Astrocyte of the hippocampus (primary cell): ENCODE data around the gene GPR137B.
"Not testable (repeated sequence)": the region's sequence is repeated elsewhere in the genome, so short reads cannot be mapped to it uniquely, and the experiment has no call there.

Source experiments
- DNase-seq: peaks from one replicate; pipeline ENCODE4 v3.0.0; 2011; ENCODE audit warnings: low read depth, low spot score

GPR137B gene

DNA sequence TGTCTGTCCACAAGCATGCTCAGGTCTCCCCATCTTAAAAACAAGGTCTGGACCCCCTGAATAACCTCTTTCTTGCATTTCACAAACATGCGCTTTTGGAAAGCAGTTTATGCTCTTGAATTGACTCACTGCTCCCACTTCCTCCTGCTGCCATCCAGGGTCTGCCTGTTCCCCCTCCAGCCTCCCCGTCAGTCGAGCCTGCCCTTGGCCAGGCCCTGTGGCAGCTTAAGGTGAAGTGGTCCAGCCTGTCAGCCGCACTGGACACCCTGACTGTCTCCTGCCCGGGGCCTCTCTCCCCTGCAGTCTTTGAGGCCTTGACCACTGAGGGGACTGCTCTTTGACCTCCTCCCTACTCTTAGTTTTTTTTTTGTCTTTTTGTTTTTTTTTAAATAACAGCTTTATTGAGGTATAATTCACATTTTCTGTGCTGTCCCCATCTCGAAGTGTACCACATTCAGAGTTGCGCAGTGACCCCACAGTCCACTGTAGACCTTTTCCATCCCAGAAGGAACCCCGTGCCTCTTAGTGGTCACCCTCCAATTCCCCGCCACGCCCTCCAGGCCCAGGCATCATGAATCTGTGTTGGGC lies 18.3 kb downstream of the GPR137B start:
- DNase-seq = no peak

GRCh38 chr1:236161230-236161629 lies 18.9 kb downstream of the GPR137B start:
- DNase-seq = no peak

- not testable (repeated sequence) for DNase-seq
These were observed 19.4 kb downstream of the GPR137B start for GRCh38 chr1:236161755-236162154.

GRCh38 chr1:236163463-236164153 lies 21.3 kb downstream of the GPR137B start:
- DNase-seq = no peak

DNA sequence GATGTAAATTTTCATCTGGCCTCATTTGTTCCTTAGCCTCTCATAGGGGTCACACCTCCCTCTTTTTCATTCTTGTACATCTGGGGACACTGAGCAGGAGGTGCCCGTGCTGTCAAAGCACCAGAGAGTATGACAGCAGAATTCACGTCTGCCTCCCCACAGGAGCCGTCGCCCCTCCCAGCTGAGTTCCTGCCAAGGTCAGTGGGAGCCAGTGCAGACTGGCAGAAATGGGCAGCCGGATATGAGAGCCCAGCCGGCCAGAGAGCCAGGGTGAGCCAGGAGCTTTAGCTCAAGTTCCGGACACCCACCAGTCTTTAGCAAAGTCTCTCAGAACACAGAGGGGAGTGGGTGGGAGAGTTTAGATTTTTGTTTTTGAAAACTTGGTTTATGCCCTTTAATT lies 21.9 kb downstream of the GPR137B start:
- no peak for DNase-seq

DNA sequence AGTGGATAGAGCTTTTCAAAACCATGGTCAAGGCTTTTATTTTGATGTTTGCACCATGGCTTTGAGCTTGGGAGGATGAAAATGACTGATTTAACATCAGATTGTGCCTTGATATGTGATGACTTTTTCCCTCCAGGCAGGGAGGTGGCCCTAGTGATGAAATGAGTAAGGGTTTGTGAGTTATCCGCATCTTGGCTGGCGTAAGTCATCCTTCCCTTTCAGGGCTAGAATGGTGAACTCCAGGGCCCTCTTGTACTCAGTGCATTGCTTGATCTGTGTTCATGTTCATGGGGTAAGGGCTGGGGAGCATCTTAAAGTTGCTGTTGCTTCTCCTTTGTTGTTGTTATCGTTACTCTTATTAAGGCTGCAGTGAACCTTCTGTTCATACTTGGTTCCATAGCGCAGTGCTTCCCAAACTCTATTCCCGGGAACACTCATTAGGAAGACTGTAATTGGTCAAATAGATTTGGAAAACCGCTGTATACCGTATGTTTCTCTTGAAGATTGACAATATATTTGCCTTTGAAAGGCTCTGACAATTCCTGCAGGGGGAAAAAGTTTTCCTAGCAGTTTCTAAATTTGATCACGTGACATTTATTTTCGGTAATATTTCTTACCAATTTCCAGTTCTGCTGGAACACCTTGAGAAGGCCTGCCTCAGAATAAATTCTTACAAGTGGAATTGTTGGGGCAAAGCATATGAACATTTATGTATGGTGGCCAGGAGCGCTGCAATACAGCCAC lies 23.1 kb downstream of the GPR137B start:
- no peak for DNase-seq

GRCh38 chr1:236166041-236166440 lies 23.7 kb downstream of the GPR137B start:
- no peak for DNase-seq

- no peak for DNase-seq
These were observed 24.8 kb downstream of the GPR137B start for GRCh38 chr1:236167154-236167553.

GRCh38 chr1:236167578-236167977 lies 25.2 kb downstream of the GPR137B start:
- DNase-seq = no peak

DNA sequence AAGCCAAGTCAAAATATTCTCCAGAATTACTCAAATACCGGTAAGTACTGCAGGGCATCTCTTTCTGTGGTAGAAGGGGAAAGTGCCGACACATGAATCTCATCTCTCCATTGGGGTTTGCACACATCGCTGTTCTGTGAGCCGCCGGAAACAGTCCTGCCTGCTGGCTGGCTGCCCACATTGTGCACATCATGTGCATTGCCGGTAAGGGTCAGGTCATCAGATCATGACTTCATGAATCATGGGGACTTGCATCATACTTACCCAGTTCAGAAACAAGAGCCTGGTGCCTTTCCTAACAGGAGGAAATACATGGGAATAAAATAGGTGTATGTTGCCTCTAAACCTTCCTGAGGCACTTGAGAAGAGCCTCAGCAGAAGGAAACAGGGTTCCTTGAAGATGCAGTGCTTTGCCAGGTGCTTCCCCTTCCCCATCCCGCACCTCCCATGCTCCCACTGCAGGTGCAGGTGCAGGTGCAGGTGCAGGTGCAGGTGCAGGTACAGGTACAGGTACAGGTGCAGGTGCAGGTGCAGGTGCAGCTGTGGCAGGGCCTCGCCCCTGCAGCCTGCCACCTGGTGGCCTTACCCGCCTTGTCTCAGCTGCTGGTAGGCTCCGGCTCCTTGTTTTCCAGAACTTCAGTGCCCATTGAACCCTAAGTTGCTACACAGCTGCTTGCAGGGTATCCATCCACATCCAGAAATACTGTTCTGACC lies 26.5 kb downstream of the GPR137B start:
- DNase-seq = no peak

GRCh38 chr1:236172041-236172579 lies 29.8 kb downstream of the GPR137B start:
- no peak for DNase-seq

GRCh38 chr1:236173174-236173767 lies 30.9 kb downstream of the GPR137B start:
- no peak for DNase-seq

DNA sequence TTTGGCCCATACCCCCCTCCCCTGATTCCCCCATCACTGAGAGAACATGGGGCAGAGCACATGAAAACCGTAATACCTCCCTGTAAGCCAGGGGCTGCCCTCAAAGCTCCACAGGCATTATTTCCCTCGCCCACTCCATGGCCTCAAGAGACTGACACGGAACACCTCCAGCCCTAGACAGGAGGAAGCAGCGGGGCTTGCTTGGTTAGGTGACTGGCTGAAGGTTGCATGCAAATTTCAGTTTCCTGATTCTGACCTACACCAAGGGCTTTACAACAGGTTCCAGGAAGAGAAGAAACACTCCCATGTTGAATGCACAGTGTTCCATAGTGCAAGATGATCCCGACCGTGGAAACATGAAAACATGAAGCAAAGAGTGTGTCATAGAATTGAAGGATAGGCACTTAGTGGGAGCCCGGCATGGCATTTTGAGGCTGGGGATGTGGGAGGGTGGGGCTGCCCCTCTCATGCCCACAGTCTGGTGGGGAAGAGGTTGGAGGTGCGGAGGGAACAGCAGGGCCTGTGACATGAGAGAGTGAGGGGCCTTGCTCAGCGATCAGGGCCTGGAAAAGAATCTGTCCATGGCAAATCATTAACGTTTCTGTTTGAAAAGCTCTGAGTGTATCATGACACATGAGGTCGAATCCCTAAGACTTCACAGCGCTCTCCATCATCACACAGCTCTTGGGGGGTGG lies 33.5 kb downstream of the GPR137B start:
- DNase-seq = no peak

- no peak for DNase-seq
These were observed 34.3 kb downstream of the GPR137B start for GRCh38 chr1:236176337-236177336.

DNA sequence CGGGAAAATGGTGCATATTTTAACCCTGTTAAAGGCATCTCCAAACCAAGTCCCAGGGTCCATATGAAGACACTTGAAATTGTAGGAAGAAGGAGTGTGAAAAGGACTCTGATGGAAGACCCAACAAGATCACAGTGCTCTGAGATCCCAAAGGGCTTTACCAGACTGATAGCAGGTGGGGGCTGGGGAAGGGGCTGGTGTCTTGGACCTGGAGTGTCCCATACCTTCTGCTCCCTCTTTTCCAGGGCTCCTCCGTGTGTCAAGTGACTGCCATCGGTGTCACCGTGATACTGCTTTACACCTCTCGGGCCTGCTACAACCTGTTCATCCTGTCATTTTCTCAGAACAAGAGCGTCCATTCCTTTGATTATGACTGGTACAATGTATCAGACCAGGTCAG lies 37.3 kb downstream of the GPR137B start:
- DNase-seq = no peak

DNA sequence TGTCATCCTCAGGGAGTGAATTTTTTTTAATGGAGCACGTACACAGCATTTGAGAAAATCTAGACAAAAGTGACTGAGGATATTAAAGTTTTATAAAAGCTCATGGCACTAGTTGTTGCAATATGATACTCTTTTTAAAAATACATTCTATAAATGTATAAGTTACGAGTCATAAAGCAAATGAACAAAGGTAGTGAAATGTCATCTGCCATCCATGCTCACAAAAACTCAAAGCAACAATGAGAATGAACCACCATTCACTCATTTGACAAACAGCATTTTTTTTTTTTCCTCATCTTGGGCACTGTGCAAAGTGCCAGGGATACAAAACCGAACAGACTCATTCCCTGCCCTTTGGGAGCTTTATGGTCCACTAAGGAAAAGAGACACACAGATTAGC lies 38.7 kb downstream of the GPR137B start:
- no peak for DNase-seq

DNA sequence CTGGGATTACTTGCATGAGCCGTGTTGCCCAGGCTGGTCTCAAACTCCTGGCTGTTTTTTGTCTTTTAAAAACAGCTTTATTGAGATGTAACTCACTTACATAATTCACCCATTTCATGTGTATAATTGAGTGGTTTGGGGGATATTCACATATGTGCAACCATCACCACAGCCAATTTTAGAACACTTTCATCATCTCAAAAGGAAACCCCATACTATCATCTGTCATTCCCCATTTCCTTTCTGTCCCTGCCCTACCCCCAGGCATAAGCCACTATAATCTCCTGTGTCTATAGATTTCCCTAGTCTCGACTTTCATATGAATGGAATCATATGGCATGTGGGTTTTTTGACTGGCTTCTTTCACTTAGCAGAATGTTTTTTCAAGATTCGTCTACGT lies 43.3 kb downstream of the GPR137B start:
- no peak for DNase-seq

- not testable (repeated sequence) for DNase-seq
These were observed 44.1 kb downstream of the GPR137B start for GRCh38 chr1:236186471-236186870.

- DNase-seq = not testable (repeated sequence)
These were observed 45.7 kb downstream of the GPR137B start for GRCh38 chr1:236188084-236188483.

- DNase-seq = no peak
These were observed 50.8 kb downstream of the GPR137B start for GRCh38 chr1:236193184-236193583.
